ENCODE results near the gene SLC40A1.
"Not testable (repeated sequence)": the region's sequence is repeated elsewhere in the genome, so short reads cannot be mapped to it uniquely, and the experiment has no call there.

The SLC40A1 gene

DNA sequence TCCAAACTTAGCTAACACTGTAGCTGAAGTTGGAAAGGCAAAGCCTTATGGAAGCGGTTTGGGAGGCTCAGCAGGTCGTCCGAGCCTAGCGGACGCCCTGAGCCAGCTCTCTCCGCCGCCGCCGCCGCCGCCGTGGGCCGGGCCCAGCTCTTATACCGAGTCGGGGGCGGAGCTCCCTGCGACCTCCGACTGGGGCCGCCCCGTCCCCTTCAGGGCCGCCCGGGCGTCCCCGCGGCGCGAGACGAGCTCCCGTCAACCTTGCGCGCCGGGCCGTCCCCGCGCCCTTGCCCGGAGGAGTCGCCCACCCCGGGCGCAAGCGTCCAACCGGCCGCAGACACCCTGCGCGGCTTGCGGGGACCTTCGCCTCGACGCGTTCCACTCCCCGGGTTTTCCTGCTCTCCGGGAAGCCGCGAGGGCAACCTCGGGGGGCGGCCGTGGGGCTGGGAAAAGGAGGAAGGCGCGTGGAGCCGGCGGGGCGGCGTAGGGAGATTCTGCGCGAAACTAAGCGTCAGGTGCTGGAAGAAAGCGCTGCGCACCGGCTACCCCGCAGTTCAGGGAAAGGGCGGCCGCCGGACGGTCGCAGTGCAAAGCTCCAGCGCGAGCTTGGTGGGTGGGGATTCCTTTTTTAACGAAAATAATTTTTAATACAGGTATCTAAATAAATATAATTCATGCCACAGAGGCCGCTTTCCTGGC is at the start of gene SLC40A1:
SLC40A1 (minus strand) TSS at position 129 of the 696 bp plus-strand sequence. CDS start 326 bp downstream, outside the sequence.
- DNase-seq = peak; percentile 8 to 71 (median 28)

DNA sequence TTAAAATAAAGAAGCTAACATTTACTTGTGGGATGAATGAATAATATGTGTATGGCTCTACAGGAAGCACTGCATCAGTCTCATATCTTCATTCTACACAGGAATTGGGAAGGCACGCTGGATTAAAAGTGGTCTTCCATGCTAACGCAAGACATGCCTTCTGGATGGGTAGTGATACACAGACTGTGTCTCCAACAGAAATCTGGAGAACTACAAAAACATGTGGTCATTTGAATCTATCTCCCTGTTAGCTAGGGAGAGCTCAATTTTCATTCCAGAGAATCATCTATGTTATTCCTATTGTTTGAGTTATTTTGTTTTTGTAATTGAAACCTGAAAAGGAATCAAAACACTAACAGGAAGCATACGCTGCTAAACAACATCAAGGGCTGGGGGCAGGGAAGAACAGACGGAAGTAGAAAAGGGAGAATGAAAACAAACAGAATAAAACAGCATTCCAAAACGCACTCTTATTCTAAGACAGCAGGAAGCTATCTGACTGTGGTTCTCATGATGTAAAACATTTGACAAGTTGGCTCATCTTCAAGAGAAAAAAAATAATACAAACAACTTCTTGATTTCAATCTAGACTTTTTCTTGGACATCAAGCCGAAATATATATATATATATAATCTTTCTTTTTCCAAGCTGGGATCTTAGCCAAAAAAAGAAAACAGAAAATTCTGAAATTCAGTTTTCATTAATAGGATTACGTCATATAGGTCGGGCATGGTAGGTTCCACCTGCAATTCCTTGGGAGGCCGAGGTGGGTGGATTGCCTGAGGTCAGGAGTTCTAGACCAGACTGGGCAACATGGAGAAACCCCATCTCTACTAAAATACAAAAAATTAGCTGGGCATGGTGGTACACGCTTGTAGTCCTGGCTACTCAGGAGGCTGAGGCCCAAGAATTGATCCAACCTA is 49.2 kb upstream of the SLC40A1 start:
- DNase-seq = no peak

GRCh38 chr2:189628817-189629530 is 48.4 kb upstream of the SLC40A1 start:
- DNase-seq = no peak

DNA sequence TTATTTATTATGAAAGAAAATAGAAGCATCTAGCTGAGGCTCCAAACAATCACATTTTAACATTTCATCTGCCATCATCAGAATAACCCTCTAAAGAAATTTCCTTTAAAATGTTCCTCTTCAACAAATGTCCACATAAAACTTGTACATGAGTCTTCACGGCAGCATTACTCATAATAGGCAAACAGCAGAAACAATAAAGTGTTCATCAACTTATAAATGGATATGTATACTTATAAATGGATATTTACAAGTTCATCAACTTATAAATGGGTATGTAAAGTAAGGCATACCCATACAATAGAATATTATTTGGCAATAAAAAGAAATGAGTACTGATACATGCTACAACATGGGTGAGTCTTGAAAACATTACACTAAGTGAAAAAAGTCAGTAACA is 47.2 kb upstream of the SLC40A1 start:
- no peak for DNase-seq

- DNase-seq = no peak
These were observed 45.0 kb upstream of the SLC40A1 start for GRCh38 chr2:189625636-189626035.

- no peak for DNase-seq
These were observed 44.2 kb upstream of the SLC40A1 start for GRCh38 chr2:189624648-189625355.

DNA sequence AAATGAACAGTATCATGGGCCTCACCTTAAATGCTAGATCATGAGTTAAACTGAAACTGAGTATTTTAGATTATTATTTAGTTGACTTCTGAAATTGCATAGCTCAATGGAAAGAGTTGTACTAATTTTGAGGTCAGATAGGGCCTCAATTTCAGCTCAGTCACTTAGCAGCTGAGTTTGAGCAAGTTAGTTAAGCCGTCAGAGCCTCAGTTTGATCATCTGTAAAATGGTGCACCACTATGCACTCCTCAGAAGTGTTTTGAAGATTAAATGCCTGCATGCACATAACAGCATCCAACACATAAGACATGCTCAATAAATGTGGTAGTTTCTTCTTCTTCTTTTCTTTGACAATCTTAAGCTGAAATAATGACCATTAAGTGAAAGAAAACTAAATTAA is 42.5 kb upstream of the SLC40A1 start:
- no peak for DNase-seq

DNA sequence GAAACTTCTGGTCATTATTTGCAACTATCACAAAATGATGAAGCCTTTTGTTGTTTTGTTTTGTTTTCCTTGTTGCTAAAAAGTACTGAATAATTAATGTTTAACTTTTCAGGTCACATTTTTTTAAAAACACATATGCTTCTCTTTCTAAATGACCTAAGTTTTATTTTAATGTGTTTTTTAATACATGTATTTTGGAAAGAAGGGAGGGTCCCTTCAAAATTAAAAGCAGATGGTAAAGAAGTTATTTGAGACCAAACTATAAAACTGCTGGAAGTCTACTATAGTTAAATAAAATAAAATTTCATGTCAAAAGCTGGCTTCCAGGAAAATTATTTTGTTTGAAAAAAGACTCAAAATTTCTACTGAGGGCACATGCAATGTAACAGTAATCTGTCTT is 41.2 kb upstream of the SLC40A1 start:
- no peak for DNase-seq

- no peak for DNase-seq
These were observed 37.6 kb upstream of the SLC40A1 start for GRCh38 chr2:189618197-189618596.

DNA sequence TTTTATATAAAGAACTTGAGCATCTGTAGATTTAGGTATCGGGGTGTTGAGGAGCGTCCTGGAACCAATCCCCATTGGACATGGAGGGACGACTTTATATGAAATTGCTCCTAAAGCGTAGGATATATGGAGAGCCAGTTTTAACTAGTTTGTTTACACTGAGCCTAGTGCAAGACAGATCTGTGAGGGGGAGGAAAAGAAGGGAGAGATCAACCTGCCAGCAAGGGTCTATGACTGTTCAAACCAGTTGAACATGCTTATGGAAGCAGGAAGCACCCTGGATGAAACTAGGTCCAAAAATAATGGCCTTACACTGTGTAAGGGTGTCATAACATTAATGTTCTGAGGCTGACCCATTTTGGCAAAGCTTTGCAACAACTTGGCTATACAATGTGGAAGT is 34.0 kb upstream of the SLC40A1 start:
- no peak for DNase-seq

DNA sequence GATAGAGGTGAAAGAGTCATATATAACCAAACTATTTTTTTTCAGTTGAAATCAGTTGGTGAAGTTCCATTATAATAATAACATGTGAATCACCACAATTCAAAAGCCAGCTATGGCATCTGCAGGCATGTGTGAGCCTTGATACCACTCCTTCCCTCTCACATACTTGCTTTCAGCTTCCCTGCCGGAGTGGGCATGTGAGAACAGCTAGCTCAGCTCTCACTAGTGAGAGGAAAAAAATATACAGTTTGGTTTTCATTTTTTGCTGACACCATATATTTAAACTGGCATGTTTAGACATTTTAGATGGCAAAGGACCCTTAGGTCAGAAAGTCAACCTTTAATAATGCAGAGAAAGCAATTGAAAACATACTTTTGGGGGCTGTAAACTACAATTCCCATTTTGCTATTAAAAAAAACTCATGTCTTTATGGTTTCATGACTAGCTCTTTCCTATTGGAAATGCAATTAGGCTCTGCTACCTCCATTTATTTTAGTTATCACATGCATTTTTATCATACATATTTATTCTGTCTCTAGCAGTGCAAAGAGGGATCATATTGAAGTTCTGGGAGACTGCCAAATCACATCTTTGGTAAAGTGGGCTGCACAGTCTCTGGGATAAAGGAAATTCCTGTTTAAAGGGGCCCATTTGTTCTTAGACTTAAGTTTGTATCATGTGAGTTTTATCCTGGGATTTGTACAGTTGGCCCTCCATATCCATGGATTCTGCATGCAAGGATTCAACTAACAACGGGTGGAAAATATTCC is 33.2 kb upstream of the SLC40A1 start:
- DNase-seq = no peak

- no peak for DNase-seq
These were observed 32.6 kb upstream of the SLC40A1 start for GRCh38 chr2:189613077-189613636.

GRCh38 chr2:189610700-189611099 is 30.1 kb upstream of the SLC40A1 start:
- DNase-seq = no peak

DNA sequence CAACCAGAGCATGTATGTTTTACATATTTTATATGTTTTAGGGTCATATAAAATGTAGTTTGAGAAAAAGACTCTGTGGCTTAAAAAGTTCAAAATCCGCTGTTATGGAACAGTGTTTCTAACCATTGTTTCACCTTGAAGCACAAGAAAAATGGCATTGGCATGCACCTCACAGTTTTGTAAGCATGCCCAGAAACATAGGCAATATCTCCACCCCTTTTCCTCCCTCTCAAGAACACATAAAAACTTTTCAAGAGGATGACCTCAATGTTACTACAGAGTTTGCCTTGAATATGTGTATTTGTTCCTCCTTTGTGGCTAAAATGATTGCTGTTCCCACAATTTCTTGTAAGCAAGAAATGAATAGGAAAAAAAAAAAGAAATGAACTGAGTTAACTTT is 29.3 kb upstream of the SLC40A1 start:
- DNase-seq = no peak

GRCh38 chr2:189609423-189609816 is 28.8 kb upstream of the SLC40A1 start:
- no peak for DNase-seq

DNA sequence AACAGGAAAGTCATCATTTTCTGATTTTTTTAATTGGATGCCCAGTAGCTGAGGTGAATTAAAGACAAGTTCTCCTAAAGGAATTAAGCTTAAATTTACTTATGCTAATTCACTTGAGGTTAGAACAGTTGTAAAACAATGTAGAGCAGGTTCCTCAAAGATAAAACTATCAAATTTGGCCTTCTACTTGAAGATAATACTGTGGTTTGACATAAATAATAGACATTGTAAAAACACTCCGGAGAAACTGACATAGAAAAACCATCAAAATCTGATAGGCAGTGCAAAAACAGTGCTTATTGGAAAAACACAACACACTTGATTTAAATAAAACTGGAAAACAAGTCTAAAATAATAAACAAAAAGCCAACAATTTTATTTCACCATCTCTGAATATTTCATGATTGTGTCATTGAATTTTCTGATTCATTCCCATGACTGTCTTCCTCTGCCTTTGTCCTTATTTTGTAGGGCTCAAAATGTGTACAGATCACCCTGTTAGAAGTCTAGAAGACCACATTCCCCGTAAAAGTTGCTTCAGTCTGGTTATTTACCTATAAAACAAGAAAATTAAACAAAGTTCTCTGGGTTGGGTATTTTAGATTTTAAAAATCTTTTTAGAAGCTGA is 28.3 kb upstream of the SLC40A1 start:
- no peak for DNase-seq

- no peak for DNase-seq
These were observed 27.6 kb upstream of the SLC40A1 start for GRCh38 chr2:189608170-189608569.

- DNase-seq = no peak
These were observed 21.6 kb upstream of the SLC40A1 start for GRCh38 chr2:189602233-189602632.

DNA sequence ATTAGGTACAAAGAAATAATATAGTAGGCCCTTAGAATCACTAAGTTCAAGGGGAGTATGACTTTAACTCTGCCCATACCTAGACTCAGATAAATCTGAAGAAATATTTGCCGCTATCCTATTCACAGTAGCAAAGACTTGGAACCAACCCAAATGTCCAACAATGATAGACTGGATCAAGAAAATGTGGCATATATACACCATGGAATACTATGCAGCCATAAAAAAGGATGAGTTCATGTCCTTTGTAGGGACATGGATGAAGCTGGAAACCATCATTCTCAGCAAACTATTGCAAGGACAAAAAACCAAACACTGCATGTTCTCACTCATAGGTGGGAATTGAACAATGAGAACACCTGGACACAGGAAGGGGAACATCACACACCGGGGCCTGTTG is 21.1 kb upstream of the SLC40A1 start:
- DNase-seq = not testable (repeated sequence)

- no peak for DNase-seq
These were observed 20.5 kb upstream of the SLC40A1 start for GRCh38 chr2:189601043-189601442.

DNA sequence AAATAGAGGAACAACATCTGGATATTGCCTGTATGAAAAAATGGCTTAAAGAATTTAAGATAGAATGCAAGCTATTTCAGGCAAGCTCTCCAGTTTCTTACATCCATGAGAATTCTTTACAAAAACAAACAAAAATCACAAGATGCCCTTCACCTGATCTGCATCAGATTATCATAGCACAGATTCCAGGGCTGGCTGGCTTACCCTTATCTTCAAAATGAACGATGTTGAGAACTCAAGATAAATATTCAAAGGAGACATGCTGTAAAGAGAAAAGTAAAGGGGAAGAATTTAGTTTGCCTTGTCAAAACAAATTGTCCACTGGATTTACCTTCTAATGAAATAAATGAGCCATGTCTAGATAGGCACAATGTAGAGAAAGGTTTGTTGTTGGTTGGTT is 18.7 kb upstream of the SLC40A1 start:
- no peak for DNase-seq
